ENCODE results near the gene CD2AP. TPM values are rescaled to one million over a fixed set of nuclear protein-coding genes. Genes with fewer than 3 reads are reported as not detected.

The CD2AP gene
- total and polyA plus RNA-seq, 9 donors = 6.9 to 40.7 (median 15.5) TPM

DNA sequence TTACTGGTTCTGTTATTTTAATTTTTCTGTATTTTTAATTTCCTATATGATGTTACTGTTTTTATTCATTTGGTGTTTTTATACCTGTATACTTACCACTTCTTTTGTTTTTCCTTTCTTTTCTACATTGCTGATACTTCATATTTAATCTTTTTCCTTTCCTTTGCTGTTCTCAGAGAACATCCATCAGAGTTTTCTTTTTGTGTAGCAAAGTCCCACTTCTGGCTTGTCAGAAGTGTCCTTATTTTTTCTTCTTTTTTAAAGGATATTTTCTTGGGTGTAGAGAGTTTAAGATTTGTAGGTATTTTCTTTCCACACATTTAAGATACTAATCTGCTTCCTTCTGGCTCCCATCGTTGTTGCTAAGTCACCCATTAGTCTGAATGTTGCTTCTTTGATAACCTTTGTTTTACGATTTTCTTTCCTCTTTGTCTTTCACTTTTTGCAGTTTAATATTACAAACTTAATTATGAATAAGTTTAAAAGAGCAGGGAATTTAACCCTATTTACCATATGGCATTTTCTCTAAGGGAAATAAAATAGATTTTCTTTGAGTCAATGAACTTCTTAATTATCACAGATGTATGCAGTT is 18.5 kb downstream of the CD2AP start:
- Histone ChIP-seq H3K4me3 (no peak overlapping the region), H3K9me3 (no peaks in the 10 kb centered on the region), H3K36me3 (no peaks in the 10 kb centered on the region), H3K27me3 (no peaks in the 10 kb centered on the region), H3K27ac (no peak overlapping the region), H3K4me1 (ENCODE audit: insufficient read depth) (peaks cover 3% of the 10 kb centered on the region)
- TF ChIP-seq POLR2A (IDR thresholded peaks at IDR 0.05) (no peak), EP300 (IDR thresholded peaks at IDR 0.05) (no peak)
- TF ChIP-seq, protein P1, sequence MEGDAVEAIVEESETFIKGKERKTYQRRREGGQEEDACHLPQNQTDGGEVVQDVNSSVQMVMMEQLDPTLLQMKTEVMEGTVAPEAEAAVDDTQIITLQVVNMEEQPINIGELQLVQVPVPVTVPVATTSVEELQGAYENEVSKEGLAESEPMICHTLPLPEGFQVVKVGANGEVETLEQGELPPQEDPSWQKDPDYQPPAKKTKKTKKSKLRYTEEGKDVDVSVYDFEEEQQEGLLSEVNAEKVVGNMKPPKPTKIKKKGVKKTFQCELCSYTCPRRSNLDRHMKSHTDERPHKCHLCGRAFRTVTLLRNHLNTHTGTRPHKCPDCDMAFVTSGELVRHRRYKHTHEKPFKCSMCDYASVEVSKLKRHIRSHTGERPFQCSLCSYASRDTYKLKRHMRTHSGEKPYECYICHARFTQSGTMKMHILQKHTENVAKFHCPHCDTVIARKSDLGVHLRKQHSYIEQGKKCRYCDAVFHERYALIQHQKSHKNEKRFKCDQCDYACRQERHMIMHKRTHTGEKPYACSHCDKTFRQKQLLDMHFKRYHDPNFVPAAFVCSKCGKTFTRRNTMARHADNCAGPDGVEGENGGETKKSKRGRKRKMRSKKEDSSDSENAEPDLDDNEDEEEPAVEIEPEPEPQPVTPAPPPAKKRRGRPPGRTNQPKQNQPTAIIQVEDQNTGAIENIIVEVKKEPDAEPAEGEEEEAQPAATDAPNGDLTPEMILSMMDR (IDR thresholded peaks at IDR 0.05) = no peak
- intact Hi-C loops (cut with DNase I) = no loop called here
- 26 to 37% (median 29%) methylated on average over 2 of the region's 2 CpGs for WGBS, 3 donors
- no peak for DNase-seq

DNA sequence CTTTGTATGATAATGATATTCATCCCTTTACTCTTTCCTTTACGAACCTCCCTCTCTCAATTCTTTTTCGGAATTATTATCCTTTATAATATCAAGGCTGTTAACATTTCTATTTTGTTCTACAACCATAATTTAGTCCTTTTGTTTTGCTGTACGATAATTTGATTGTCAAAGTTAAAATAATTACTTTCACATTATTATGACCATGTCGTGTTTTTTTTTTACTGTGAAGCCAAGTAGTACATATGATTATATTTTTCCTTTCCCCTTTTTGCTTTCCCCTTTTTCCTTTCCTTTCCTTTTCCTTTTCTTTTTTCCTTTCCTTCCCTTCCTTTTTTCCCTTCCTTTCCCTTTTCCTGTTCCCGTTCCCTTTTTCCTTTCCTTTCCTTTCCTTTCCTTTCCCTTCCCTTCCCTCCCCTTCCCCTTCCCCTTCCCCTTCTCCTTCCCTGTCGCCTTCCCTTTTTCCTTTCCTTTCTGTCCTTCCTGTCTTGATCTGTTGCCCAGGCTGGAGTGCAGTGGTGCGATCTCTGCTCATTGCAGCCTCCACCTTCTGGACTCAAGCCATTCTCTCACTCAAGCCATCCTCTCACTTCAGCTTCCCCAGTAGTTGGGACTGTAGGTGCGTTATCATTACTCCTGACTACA is 19.5 kb downstream of the CD2AP start:
- DNase-seq = no peak
- H3K4me3 ChIP-seq = no peak overlapping the region
- H3K4me1 ChIP-seq (ENCODE audit: insufficient read depth) = peaks cover 3% of the 10 kb centered on the region
- H3K27me3 ChIP-seq = no peaks in the 10 kb centered on the region
- intact Hi-C loops (cut with DNase I) = no loop called here
- H3K36me3 ChIP-seq = no peaks in the 10 kb centered on the region
- 79 to 88% (median 84%) methylated on average over 8 of the region's 8 CpGs for WGBS, 3 donors
- no peak overlapping the region for H3K27ac ChIP-seq
- H3K9me3 ChIP-seq = no peaks in the 10 kb centered on the region
- no peak for TF ChIP-seq POLR2A (IDR thresholded peaks at IDR 0.05)
- no peak for TF ChIP-seq EP300 (IDR thresholded peaks at IDR 0.05)

DNA sequence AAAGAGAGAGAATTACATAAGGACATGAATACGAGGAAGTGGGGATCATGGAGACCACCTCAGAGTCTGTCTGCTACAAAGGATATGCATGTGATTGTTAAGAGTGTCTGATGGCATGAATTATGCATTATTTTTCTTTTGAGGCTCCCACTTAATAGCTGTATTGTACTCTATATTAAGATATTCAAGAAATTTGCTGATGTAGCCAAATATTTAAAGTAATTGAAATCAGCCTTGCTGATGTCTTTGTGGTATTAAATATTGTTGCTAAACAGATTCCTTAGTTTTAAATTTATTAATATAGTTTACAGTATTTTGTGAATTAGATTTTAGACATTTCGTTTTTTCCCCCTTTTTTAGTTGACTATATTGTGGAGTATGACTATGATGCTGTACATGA is 25.3 kb downstream of the CD2AP start:
- Histone ChIP-seq H3K27me3 (no peaks in the 10 kb centered on the region), H3K4me3 (no peak overlapping the region), H3K36me3 (no peaks in the 10 kb centered on the region), H3K9me3 (no peaks in the 10 kb centered on the region), H3K27ac (no peak overlapping the region), H3K4me1 (ENCODE audit: insufficient read depth) (peaks cover 3% of the 10 kb centered on the region)
- intact Hi-C loops (cut with DNase I) = no loop called here
- DNase-seq = no peak
- TF ChIP-seq EP300 (IDR thresholded peaks at IDR 0.05) (no peak), POLR2A (IDR thresholded peaks at IDR 0.05) (no peak)
- TF ChIP-seq, protein P1 (IDR thresholded peaks at IDR 0.05) = no peak
- WGBS, 3 donors = 84 to 91% (median 86%) methylated on average over 2 of the region's 2 CpGs

DNA sequence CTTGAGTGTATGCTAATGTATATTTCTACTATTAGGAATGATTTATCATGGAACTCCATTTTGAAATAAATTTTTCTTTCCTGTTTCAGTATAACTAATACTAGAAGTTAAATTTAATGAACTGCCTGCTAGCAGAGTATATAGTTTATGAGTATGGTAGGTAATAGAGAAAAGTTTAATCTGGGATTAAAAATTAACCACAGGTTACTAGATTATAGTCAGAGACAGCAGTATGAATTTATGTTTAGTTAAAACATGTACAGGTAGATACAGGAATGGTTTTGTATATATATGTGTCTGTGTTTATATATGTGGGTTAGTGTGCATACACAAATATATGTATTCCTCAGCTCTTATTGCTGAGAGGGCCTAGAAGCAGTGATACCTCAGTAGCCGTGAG is 32.3 kb downstream of the CD2AP start:
- Histone ChIP-seq H3K4me1 (ENCODE audit: insufficient read depth) (no peaks in the 10 kb centered on the region), H3K27ac (no peak overlapping the region), H3K4me3 (no peak overlapping the region), H3K27me3 (no peaks in the 10 kb centered on the region), H3K9me3 (no peaks in the 10 kb centered on the region), H3K36me3 (no peaks in the 10 kb centered on the region)
- TF ChIP-seq EP300 (IDR thresholded peaks at IDR 0.05) (no peak), POLR2A (IDR thresholded peaks at IDR 0.05) (no peak)
- TF ChIP-seq, protein P1 (IDR thresholded peaks at IDR 0.05) = no peak
- intact Hi-C loops (cut with DNase I) = no loop called here
- no peak for DNase-seq
- WGBS, 3 donors = 98 to 100% (median 98%) methylated on average over 1 of the region's 1 CpG

DNA sequence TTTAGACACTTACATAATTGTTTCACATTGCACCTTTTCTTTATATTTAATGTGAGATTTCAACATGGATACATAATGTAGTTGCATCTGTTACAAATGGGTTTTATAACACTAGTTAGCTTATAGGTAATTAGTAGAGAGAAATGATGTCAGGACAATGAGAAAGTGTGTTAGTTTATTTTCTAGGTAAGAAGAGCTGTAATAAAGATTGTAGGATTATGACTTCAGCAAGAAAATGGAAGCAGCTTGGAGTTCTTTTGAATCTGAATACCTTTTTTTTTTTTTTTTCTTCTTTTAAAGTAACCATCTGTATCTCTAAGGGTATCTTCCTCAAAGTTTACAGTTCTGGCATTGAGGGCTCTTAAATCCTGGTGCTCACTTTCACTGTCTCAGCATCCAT is 35.3 kb downstream of the CD2AP start:
- DNase-seq = no peak
- TF ChIP-seq POLR2A (IDR thresholded peaks at IDR 0.05) = no peak
- TF ChIP-seq EP300 (IDR thresholded peaks at IDR 0.05) = no peak
- TF ChIP-seq, protein P1 (IDR thresholded peaks at IDR 0.05) = no peak
- H3K27me3 ChIP-seq = no peaks in the 10 kb centered on the region
- no peak overlapping the region for H3K4me3 ChIP-seq
- intact Hi-C loops (cut with DNase I) = no loop called here
- no peaks in the 10 kb centered on the region for H3K36me3 ChIP-seq
- H3K4me1 ChIP-seq (ENCODE audit: insufficient read depth) = no peaks in the 10 kb centered on the region
- H3K27ac ChIP-seq = no peak overlapping the region
- no peaks in the 10 kb centered on the region for H3K9me3 ChIP-seq
